GM06990 (cell line): ENCODE data around the gene TSC22D3.

ENCODE experiments used
- DNase-seq: peaks from one replicate; pipeline ENCODE4 v3.0.0-alpha.2; 2011; ENCODE audit not compliant: insufficient read length; ENCODE audit errors: extremely low read depth
- H3K27me3 ChIP-seq: replicated peaks from 2 replicates; pipeline ENCODE4 v1.6.0; 2011; ENCODE audit warnings: low read length; ENCODE audit not compliant: control insufficient read depth, insufficient read depth
- H3K36me3 ChIP-seq: 2 replicates; pipeline ENCODE4 v1.5.1; 2011; ENCODE audit warnings: low read length; ENCODE audit not compliant: control insufficient read depth, insufficient read depth
- H3K4me3 ChIP-seq: replicated peaks from 2 replicates; pipeline ENCODE4 v1.5.1; 2011; ENCODE audit warnings: low read depth, mild to moderate bottlenecking, control low read depth, low read length
- CTCF ChIP-seq: IDR thresholded peaks from 2 replicates; pipeline ENCODE4 v1.5.1; 2011; ENCODE audit warnings: low read length, control low read depth, mild to moderate bottlenecking, inconsistent platforms; ENCODE audit not compliant: insufficient read depth, poor library complexity, severe bottlenecking

TSC22D3 gene

GRCh38 chrX:107677909-107678308 lies 97.7 kb downstream of the TSC22D3 start:
- no peaks in the 10 kb centered on the region for H3K27me3 ChIP-seq
- no peaks in the 10 kb centered on the region for H3K36me3 ChIP-seq
- H3K4me3 ChIP-seq, result no peak overlapping the region
- no peak for TF ChIP-seq CTCF
- no peak for DNase-seq

- no peaks in the 10 kb centered on the region for H3K36me3 ChIP-seq
- no peak overlapping the region; the same call in 1 of the 2 replicates for H3K4me3 ChIP-seq
- no peak for DNase-seq
- H3K27me3 ChIP-seq, result no peaks in the 10 kb centered on the region
- TF ChIP-seq CTCF, result no peak
Measured at GRCh38 chrX:107677501-107677901, 98.1 kb downstream of the TSC22D3 start.

GRCh38 chrX:107676559-107677378 lies 98.8 kb downstream of the TSC22D3 start:
- peak overlapping the region; percentile 61 for H3K4me3 ChIP-seq
- peak; percentile 76 for DNase-seq

GRCh38 chrX:107675823-107676555 lies 99.6 kb downstream of the TSC22D3 start:
- no peak for TF ChIP-seq CTCF
- Histone ChIP-seq H3K27me3 (no peaks in the 10 kb centered on the region), H3K4me3 (peak overlapping the region; percentile 61), H3K36me3 (no peaks in the 10 kb centered on the region)
- no peak for DNase-seq

More at GRCh38 chrX:107676559-107677378, 98.8 kb downstream of the TSC22D3 start:
- no peak for TF ChIP-seq CTCF
- Histone ChIP-seq H3K36me3 (no peaks in the 10 kb centered on the region), H3K27me3 (no peaks in the 10 kb centered on the region)

GRCh38 chrX:107675365-107675654 lies 100.3 kb downstream of the TSC22D3 start:
- Histone ChIP-seq H3K27me3 (no peaks in the 10 kb centered on the region), H3K4me3 (no peak overlapping the region; the same call in 1 of the 2 replicates), H3K36me3 (no peaks in the 10 kb centered on the region)
- DNase-seq, result no peak
- TF ChIP-seq CTCF, result no peak
